GM12801 (cell line): ENCODE measurements around the gene BAZ2B.

Source experiments
- CTCF ChIP-seq: IDR thresholded peaks from one replicate; pipeline ENCODE4 v1.5.1; 2011; ENCODE audit warnings: control low read depth; ENCODE audit not compliant: insufficient read length; ENCODE audit errors: extremely low read depth

Gene BAZ2B

DNA sequence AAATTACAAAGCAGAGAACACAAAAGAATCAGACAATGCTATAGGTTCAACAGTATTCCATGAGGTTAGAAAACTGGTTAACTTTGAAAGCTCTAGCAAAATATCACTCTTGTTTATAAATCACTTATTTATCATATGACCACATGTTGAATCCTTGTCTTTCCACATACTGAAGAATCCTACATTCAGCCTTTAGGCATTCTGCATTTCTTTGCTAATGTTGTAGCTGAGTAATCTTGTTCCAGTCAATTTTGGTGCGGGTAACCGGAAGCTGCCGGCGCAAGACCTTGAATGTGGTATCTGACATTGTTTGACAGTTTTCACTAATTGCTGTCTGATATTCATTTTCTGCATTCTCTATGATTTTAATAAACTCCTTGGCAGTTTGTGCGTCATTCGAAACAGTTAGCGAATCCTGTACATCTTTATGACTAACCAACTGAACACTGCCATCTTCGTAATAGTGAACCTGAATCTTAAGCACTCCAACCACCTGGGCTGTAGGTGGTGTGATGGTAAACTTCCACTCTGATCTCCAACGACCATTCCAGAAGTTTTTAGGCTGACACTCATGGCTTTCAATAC, 154.1 kb downstream of the BAZ2B start:
- no peak for TF ChIP-seq CTCF

GRCh38 chr2:159461076-159461475, 155.3 kb downstream of the BAZ2B start:
- TF ChIP-seq CTCF: no peak

DNA sequence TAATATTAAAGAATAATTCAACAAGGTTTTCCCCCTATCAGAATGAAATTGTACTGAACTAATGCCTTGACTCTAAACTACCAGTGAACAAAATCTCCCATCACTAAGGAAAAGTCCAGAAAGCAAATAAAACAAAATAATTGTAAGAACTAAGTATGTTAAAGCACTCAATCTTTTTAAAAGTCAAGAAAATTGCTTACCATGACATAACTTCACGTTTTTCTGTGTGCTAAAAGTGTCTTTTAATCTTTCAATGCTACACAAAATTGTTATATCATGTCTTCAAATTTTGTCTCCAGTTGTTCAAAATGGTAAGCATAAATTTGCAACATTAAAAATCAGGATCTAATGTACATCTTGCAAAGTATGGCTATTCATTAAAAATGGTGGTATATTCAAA, 156.1 kb downstream of the BAZ2B start:
- no peak for TF ChIP-seq CTCF

DNA sequence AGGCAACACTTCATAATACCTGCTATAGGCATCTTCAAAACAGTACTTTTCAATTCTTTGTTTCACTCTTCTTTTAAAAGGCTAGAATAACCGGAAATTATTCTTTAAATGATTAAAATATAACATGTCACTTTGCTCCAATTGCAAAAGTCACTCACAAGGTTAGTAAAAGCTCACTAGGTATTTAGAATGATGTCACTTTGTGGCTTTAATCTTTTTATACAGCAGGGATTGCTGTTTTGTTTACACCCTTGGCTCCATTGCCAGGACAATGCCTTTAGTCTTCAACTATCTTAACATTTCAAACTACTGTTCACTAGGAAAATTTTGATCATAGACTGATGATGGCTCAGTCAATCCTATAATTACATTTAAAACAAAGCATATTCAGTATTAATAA, 157.1 kb downstream of the BAZ2B start:
- no peak for TF ChIP-seq CTCF

GRCh38 chr2:159457589-159457988, 158.8 kb downstream of the BAZ2B start:
- no peak for TF ChIP-seq CTCF

- no peak for TF ChIP-seq CTCF
Observed at GRCh38 chr2:159456500-159457426, 159.6 kb downstream of the BAZ2B start.

DNA sequence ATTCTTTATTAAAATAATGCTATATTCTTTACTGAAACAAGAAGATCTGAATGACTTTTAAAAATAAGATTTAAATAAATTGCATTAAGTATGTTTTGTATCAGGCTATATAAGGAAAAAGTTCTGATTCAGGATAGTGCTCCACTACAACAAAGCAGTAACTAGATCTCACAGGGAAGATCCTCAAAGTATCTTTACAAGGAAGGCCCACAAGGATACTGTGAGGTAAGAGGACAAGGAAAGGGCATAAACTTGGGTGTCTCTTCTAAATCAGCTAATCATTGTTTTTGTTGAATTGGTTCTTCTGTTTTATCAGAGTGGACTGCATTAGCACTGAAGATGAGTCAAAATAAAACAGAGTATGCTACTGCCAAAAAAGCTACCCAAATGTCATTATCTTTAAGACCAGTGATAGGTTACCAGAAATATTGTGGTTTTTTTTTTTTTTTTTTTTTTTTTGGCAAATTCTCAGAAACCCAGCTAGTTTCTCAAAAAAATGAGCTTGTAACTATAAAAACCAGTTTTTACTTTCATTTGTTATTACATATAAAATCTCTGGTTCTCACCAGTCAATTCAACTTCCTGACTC, 160.9 kb downstream of the BAZ2B start:
- TF ChIP-seq CTCF: no peak
